NCI-H345 treated with DMSO at 0.1 percent for 48 hours (cell line): ENCODE data around the gene TM9SF1.

Experiments used
- DNase-seq: peaks from one replicate; lab custom pipeline; 2025; ENCODE audit not compliant: unreplicated experiment; lab: John Stamatoyannopoulos, UW

The TM9SF1 gene

DNA sequence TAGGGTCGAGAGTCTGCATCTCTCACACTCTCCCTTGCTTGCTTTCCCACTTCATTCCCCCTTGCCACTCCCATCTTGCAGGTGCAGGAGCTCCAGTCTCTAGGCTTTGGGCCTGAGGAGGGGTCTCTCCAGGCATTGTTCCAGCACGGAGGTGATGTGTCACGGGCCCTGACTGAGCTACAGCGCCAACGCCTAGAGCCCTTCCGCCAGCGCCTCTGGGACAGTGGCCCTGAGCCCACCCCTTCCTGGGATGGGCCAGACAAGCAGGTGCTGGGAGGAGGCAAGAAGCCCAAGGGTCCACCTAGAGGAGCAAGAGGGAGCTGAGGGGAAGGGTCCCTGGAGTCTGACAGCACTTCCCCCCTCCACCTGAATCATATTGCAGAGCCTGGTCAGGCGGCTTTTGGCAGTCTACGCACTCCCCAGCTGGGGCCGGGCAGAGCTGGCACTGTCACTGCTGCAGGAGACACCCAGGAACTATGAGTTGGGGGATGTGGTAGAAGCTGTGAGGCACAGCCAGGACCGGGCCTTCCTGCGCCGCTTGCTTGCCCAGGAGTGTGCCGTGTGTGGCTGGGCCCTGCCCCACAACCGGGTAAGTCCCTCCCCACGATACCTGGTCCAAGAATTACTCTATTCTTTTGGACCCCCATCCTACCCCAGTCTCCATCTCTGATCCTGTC, 43.7 kb downstream of the TM9SF1 start:
- DNase-seq, result no peak

DNA sequence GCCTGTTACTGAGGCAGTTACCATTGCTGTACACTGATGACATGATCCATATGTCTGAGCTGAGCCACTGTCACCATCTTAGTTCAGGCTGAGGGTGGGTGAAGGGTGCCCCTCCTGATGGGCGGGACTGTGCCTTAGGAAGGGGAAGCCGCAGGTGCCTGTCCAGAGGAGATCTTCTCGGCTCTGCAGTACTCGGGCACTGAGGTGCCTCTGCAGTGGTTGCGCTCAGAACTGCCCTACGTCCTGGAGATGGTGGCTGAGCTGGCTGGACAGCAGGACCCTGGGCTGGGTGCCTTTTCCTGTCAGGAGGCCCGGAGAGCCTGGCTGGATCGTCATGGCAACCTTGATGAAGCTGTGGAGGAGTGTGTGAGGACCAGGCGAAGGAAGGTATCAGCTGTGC, 44.2 kb downstream of the TM9SF1 start:
- no peak for DNase-seq

DNA sequence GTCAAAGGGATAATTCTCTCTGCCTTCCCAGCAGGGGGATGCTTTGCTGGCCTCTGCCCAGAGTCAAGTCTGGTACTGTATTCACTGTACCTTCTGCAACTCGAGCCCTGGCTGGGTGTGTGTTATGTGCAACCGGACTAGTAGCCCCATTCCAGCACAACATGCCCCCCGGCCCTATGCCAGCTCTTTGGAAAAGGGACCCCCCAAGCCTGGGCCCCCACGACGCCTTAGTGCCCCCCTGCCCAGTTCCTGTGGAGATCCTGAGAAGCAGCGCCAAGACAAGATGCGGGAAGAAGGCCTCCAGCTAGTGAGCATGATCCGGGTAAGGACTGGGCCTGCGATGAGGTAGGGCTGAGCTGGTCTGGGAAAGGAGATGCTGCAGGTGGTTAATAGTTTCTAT, 44.7 kb downstream of the TM9SF1 start:
- no peak for DNase-seq

DNA sequence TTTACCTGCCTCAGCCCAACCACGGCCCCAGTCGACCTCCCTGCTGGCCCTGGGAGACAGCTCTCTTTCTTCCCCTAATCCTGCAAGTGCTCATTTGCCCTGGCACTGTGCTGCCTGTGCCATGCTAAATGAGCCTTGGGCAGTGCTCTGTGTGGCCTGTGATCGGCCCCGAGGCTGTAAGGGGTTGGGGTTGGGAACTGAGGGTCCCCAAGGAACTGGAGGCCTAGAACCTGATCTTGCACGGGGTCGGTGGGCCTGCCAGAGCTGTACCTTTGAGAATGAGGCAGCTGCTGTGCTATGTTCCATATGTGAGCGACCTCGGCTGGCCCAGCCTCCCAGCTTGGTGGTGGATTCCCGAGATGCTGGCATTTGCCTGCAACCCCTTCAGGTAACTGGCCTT, 45.2 kb downstream of the TM9SF1 start:
- DNase-seq, result no peak

DNA sequence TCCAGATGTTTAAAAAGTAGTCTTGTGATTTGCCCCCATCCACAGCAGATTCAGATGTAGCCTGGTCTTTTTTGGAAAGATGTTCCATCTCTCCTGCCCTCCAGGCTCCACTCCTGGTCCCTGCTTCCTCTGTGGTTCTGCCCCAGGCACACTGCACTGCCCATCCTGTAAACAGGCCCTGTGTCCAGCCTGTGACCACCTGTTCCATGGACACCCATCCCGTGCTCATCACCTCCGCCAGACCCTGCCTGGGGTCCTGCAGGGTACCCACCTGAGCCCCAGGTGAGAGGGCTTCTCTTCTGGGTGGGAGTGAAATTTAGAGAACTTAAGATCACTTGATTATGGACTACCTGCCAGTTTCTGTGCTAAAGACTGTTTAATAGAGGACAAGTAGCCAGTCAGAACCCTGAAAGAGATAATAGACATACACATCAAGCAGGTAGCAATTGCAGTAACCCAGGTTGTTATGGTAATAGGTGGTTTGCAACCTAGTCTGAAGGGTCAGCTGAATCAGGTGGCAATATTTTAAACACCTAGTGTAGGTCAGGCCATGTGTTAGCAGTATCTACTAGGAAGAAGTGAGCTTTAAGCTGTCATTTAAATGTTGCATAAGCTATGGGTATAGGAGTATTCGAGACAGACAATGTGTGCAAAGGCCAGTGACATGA, 45.8 kb downstream of the TM9SF1 start:
- DNase-seq, result no peak

DNA sequence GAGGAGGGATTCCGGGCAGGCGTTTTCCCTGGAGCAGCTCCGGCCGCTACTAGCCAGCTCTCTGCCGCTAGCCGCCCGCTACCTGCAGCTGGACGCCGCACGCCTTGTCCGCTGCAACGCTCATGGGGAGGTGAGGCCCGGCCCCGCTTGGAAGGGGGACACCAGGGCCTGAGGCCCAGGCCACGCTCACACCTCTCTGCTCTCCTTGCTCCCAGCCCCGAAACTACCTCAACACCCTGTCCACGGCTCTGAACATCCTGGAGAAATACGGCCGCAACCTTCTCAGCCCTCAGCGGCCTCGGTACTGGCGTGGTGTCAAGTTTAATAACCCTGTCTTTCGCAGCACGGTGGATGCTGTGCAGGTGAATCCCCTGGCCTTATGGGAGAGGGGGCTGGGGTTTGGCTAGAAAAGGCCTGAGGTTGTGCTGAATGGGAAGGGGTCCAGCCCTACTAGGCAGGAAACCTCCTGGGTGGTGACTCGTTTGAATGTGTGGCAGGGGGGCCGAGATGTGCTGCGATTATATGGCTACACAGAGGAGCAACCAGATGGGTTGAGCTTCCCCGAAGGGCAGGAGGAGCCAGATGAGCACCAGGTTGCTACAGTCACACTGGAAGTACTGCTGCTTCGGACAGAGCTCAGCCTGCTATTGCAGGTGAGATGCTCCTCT, 47.3 kb downstream of the TM9SF1 start:
- DNase-seq, result no peak

DNA sequence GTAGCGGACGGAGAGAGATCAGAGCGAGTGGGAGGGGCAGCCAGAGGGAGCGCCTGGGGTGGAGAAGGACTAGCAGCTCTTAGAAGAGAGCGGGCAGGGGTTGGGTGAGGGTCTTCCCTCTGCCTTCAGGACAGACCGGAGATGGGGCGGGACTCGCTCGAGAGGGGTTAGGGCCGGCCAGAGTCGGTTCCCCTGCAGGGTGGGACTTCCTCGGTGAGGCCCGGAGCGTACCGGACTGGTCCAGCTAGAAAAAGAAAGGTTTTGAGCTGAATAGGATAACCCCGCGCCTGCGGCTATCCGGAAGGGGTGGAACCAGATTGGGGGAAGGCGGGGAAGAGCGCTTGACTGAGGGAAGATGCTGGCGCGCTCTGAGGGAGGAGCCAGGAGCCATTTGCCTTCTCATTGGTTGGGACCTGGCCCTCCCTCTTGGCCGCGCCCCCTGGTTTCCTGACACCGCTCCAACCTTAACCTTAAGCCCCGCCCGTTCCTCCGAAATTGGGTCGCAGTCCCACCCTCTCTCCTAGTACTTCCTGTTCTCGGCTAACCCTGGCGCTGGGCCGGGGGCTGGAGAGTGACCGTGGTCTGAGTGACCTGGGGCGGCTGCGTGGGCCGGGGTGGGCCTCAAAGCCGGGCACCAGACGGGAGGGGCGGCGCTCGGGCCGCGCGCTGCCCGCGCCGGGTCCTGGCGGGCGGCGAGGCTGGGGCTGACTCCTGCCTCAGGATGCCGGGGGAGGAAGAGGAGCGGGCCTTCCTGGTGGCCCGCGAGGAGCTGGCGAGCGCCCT, 48.1 kb downstream of the TM9SF1 start, which contains the start of gene RNF31:
TSS of gene RNF31 (plus strand) at position 521 of the 783 bp plus-strand sequence. CDS start at position 722, 201 bp downstream.
- peak; percentile 97 for DNase-seq

DNA sequence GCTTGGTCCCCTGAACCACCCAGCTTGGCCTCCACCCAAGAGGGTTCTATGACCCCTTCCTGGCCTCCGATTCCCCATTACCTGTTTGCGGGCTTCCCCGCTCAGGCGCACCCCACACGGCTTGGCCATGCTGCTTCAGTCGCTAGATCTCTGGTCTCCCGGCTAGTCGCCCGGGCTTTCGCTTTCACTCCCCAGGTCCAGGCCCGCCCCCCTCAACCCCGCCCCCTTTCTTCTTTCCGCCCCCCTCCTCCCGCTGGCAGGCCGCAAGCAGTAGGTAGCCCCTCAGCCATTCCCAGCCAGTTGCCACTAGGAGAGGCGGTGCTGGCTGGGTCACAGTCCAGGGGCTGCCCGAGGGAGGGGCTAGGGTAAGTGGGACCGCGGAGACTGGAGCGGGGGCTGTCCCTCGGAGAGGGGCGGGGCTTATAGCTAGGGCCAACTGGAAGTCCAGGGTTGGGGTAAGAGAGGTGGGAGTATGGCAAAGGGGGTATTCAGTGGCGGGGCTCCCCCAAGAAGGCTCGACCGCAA, 48.7 kb downstream of the TM9SF1 start, which contains the start of gene PSME2:
TSS of gene PSME2 (minus strand) at position 158 of the 525 bp plus-strand sequence. CDS start at position 129, 29 bp downstream.
- DNase-seq, result peak; percentile 88

DNA sequence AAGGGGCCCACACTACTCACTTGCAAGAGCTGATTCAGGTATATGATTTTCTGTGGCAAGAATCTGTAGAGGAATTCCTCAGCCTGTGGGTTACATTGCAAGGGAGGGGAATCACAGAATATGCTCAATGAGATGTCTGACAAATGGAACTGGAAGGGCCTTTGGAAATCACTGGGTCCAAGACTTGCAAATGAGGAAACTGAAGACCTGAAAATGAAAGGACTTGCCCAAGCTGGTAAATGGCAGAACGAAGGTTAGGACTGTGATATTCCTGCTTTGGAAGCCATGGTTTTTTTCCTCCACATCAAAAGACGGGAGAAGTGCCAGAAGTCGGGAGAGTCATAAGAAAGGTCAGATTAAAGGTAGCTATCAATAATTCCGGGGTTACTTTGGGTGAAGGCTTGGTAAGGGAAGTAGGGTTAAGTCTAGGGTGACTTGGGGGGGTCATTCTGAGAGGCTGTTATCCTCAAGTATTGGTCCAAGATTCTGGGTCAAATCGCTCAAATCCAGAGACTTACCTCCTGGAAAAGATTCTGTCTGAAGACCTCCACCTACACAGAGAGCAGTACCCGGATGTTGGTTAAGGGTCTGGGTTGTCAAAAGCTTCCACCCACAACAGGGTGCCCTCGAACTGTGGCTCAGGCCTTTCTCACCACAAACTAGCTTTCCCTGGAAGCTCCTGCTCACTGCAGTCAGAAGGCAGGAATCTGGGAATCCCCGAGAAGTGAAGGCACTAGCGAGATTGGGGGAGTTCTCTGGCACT, 49.4 kb downstream of the TM9SF1 start:
- no peak for DNase-seq

DNA sequence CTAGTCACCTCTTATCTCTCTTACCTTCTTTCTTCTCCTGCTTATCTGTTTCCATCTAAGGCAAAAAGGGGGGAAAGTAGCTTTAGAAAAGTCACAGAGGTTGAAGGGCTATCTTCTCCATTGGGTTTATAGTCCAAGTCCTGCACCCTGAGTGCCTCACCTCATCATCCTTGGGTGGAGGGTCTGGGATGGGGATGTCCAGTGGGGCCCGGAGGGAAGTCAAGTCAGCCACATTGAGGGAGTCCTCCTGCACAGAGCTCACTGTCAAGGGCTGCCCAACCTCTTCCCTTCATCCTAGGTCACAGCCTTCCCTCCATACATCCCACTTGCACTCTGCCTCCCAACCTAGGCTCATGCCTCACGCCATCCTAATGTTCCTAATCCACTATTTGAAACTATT, 50.0 kb downstream of the TM9SF1 start:
- DNase-seq, result no peak

DNA sequence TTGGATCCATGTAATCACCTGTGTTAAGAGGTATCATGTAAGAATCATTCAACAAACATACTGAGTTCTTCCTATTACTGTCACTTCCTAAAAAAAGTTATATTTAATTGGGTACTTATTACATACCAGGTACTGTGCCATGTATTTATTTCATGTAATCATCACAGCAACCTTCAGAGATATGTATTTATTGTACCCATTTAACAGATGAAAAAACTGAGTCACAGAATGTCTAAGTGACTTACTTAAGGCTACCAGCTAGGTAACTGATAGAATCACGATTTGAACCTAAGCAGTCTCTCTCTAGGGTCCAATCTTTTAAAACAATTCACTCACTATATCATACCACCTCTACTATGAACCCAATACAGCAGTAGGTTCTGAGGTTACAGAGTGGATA, 50.8 kb downstream of the TM9SF1 start:
- DNase-seq, result no peak

DNA sequence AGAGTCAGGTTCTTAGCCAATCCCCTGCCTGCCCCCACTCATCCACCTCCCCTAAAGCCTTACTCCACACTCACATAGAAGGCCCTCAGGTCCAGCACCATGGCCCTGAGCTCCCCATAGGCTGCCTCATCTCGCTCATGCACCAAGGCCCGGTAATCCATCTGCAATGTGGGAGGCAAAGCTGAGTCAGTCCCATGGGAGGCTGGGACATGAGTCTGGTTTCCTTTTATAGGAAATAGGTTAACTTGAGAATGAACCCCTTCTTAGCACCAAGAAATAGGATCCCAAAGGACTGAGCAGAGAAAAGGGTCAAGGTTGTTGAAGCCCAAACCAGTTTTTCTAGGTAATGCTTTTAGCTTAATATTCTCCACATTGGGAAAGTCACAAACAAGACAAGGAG, 51.7 kb downstream of the TM9SF1 start:
- DNase-seq, result no peak

DNA sequence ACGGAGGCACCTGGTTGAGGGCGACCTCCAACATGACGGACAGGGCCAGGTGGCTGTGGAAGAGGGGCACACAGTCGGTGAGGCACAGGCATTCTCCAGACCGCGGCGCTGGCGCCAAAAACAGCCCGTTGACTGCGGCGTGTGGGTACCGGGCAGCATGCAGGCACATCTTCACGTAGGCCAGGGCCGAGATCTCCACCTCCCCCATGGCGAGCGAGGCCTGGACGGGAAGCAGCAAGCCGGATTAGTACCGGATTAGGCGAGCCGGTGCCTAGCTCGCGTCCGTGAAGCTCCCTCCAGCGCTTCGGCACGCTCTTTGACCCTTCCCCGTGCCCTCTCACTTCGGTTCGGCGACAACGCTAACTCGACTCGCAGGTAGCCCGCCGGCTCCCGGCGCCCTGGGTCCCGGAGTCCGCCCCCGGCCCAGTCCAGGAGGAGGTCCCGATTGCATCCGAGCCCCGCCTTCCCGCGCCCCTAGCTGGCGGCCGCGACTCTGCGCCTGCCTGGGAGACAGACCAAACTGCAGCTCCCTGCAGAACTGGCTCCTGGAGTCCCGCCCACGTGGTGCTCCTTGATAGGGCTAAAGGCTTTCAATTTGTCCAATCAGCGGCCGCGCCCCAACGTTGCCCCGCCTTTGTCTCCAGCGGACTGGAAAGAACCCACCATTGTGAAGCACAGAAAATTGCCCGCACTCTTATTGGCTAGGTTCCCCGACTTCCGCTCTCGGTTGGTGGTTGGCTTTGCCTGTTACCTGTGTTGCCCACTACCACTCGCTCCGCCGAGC, 54.0 kb downstream of the TM9SF1 start, which contains the start of gene EMC9:
TSS of gene EMC9 (minus strand) at position 495 of the 784 bp plus-strand sequence. CDS start at position 208, 287 bp downstream.
- peak; percentile 99 for DNase-seq

DNA sequence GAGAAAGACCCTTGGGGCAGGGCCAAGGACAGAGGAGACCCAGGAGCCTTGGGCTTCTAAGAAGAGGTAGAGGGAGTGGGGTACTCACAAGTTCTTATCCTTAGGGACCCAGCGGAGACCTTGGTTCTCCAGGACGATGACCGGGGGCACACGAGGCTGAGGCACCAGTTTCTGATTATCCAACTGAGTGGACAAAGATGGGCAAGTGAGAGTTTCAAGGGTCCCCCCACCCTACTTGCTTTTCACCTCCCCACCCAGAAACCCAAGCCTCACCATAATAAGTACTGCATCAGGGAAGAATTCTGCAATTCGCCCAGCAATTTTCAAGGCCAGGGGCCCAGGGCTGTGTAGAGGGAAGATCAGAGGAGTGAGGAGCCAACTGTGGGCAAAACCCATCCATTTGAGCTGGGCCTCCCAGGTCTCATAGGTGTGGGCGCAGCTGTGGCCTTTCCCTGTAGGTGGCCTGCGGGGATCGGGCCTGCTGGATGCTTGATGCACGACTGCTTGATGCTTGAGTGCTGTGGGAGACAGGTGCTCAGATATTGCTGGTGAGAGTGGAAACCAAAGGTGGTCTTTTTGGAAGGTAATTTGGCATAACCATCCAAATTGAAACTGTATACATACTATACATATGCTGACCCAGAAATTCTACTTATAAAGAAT, 55.8 kb downstream of the TM9SF1 start:
- no peak for DNase-seq
